NK-92 treated with Interleukin-12 subunit alpha and Interleukin-12 subunit beta, amount 100 ng/mL, for 24 hours (cell line): Measurements from ENCODE around the gene TRMT10B.

Source experiments
- DNase-seq: peaks from one replicate; lab custom pipeline; 2025; lab: John Stamatoyannopoulos, UW

Gene TRMT10B

GRCh38 chr9:37753489-37754190, at the start of gene TRMT10B:
TRMT10B (plus strand) TSS chr9:37753805; CDS start chr9:37761932, 8,127 bp downstream.
- DNase-seq = peak; percentile 51

- DNase-seq = no peak
These were observed 47.8 kb upstream of the TRMT10B start for GRCh38 chr9:37705787-37706186.

- DNase-seq = no peak
These were observed 47.3 kb upstream of the TRMT10B start for GRCh38 chr9:37706290-37706689.

GRCh38 chr9:37707748-37708147, 45.9 kb upstream of the TRMT10B start:
- DNase-seq = no peak

GRCh38 chr9:37710046-37710445, 43.6 kb upstream of the TRMT10B start:
- no peak for DNase-seq

- DNase-seq = no peak
These were observed 38.3 kb upstream of the TRMT10B start for GRCh38 chr9:37715260-37715659.

GRCh38 chr9:37715991-37716505, 37.6 kb upstream of the TRMT10B start:
- DNase-seq = no peak

- no peak for DNase-seq
These were observed 34.1 kb upstream of the TRMT10B start for GRCh38 chr9:37719526-37719925.

- DNase-seq = no peak
These were observed 26.6 kb upstream of the TRMT10B start for GRCh38 chr9:37727013-37727412.

- DNase-seq = no peak
These were observed 24.1 kb upstream of the TRMT10B start for GRCh38 chr9:37729499-37729898.

- DNase-seq = no peak
These were observed 23.3 kb upstream of the TRMT10B start for GRCh38 chr9:37730256-37730655.

GRCh38 chr9:37730839-37731238, 22.8 kb upstream of the TRMT10B start:
- no peak for DNase-seq

GRCh38 chr9:37732086-37732741, 21.4 kb upstream of the TRMT10B start:
- DNase-seq = no peak

GRCh38 chr9:37732952-37733351, 20.7 kb upstream of the TRMT10B start:
- no peak for DNase-seq

GRCh38 chr9:37739222-37739621, 14.4 kb upstream of the TRMT10B start:
- DNase-seq = no peak

- DNase-seq = no peak
These were observed 13.5 kb upstream of the TRMT10B start for GRCh38 chr9:37740128-37740527.

GRCh38 chr9:37740631-37741328, 12.8 kb upstream of the TRMT10B start:
- DNase-seq = no peak

- DNase-seq = no peak
These were observed 7.6 kb upstream of the TRMT10B start for GRCh38 chr9:37745970-37746369.

GRCh38 chr9:37746448-37747270, 6.9 kb upstream of the TRMT10B start:
- DNase-seq = no peak

GRCh38 chr9:37747271-37747753, 6.3 kb upstream of the TRMT10B start:
- DNase-seq = peak; percentile 6

GRCh38 chr9:37749129-37749528, 4.5 kb upstream of the TRMT10B start:
- no peak for DNase-seq

- no peak for DNase-seq
These were observed 2.4 kb upstream of the TRMT10B start for GRCh38 chr9:37751186-37751585.
